Stimulated activated CD8-positive, alpha-beta memory T cell treated with anti-CD3 and anti-CD28 coated beads, Interleukin-12 subunit alpha, Interleukin-12 subunit beta, amount 100 ng/mL, for 1 hour (primary cell): ENCODE data around the gene INIP.
"Not testable (repeated sequence)": the region's sequence is repeated elsewhere in the genome, so short reads cannot be mapped to it uniquely, and the experiment has no call there.

Source experiments
- DNase-seq: peaks from one replicate; pipeline ENCODE4 v3.0.0-alpha.2; 2020; ENCODE audit warnings: low read depth

The INIP gene

DNA sequence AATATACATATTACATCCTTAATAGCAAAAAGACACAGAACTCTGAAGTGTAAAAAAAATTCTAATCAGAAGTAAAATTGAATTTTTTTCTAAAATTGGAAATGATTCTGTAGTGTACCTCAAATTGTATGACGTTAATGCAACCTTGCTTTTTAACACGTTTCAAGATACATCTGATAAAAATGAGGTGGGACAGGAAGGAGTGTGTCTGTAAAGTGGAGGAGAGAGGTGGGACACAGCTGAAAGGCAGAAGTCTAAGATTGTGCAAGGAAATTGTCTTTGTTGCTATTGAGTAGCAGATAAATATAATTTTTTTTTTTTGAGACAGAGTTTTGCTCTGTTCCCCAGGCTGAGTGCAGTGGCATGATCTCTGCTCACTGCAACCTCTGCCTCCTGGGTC lies 17.0 kb upstream of the INIP start:
- no peak for DNase-seq

DNA sequence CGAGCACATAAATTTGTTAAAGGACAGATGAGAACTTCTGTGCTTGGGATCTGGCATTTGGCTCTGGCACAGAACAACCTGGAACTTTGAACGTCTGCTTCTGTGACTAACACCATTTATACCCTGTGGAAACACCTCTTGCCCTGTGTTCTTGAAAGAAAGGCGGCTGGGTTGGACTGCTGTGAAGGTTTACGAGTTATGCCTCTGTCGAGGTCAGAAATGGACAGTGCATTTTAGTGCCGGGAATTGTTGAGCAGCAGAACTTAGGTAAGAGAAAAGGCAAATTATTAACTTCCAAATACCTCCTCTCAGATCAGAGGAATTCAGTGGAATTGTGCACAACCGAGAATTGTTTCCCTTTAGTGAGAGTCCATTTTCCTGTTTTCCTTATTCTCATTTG lies 14.1 kb upstream of the INIP start:
- no peak for DNase-seq

DNA sequence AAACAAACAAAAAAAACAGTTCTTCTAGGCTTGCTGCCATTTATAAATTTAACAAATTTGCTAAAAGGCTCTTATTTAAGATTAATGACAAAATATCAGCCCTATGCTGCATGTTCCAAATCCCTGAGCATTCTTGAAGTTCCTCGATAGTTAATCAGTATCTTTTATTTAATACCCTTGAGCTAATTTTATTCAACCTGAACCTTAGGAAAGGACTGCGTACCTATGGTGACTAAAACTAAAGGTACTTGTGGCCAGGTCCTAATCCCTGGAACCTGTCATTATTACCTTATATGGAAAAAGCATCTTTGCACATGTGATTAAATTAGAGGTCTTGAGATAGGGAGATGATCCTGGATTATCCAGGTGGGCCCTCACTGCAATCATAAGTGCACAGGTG lies 10.5 kb upstream of the INIP start:
- DNase-seq = no peak

DNA sequence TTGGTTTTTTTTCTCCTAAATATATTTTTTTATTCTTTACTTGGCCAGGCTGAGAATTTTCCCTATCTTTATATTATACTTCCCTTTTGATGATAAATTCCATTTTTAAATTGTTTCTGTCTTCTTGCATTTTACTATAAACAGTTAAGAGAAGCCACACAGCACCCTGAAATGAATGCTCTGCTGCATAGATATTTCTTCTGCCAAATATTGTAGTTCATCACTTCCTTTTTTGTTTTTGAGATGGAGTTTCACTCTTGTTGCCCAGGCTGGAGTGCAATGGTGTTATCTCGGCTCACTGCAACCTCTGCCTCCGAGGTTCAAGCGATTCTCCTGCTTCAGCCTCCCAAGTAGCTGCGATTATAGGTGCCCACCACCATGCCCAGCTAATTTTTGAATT lies 8.5 kb upstream of the INIP start:
- no peak for DNase-seq

DNA sequence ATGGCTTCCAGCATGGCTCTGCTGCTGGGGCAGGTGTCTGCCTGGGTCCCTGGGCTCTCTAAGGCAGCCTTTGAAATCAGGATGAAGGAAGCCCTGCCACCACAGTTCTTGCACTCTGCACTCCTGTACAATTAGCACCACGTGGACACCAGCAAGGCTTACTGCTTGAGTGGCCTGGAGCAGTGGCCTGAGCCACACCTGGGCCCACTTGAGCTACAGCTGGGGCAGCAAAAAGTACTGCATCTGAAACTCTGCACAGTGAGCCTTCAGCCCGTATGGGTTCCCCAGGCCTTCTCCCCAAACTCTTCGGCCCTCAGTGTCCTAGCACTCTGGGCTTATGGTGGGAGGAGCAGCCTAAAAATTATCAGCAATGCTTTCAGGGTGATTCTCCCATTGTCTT lies 8.0 kb upstream of the INIP start:
- DNase-seq = no peak

DNA sequence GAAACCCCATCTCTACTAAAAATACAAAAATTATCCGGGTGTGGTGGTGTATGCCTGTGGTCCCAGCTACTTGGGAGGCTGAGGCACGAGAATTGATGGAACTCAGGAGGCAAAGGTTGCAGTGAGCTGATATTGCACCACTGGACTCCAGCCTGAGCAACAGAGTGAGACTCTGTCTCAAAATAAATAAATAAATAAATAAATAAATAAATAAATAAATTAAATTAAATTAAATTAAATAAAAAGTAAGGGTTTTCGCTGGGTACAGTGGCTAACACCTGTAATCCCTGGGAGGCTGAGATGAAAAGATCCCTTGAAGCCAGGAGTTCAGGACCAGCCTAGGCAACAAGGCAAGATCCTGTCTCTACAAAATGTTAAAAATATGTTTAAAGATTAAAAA lies 4.8 kb upstream of the INIP start:
- DNase-seq = not testable (repeated sequence)

DNA sequence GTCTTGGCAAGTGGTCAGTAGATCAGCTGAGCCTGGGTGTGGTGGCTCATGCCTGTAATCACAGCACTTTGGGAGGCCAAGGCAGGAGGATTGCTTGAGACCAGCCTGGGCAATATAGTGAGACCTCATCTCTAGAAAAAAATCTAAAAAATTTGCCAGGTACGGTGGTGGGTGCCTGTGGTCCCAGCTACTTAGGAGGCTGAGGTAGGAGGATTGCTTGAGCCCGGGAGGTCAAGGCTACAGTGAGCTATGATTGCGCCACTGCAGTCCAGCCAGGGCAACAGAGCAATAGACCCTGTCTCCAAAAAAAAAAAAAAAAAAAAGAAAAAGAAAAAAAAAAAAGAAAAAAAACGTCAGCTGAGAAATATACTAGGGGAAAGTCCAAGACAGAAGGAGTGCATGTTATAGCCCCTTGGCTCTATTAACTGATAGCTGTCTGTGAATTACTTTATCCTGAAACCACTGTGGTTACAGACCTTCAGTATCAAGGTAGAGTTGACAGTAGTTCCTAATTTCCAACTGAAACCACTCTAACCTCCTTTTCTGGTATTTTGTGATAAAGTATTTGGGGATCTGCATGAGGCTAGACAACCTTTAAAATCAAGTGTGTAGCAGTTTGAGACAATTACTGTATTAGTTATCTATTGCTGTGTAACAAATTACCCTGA lies 2.3 kb upstream of the INIP start:
- DNase-seq = no peak

DNA sequence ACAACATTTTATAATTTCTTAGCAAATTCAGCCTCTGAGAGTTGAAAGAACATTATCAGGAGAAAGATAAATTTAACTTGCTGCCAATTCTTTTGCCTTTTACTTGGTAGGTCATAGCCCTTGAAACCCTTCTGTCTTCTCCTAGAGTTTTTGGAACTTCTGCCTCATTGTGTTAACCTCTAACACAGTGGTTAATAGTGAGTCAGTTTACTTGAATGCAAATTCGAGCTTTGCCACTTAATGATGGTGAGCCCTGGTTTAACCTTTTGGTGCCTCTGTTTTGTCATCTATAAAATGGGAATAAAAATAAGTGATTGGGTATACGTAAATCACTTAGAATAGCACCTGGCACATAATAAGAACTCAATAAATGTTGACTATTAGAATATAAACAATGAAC lies 1.8 kb upstream of the INIP start:
- no peak for DNase-seq

DNA sequence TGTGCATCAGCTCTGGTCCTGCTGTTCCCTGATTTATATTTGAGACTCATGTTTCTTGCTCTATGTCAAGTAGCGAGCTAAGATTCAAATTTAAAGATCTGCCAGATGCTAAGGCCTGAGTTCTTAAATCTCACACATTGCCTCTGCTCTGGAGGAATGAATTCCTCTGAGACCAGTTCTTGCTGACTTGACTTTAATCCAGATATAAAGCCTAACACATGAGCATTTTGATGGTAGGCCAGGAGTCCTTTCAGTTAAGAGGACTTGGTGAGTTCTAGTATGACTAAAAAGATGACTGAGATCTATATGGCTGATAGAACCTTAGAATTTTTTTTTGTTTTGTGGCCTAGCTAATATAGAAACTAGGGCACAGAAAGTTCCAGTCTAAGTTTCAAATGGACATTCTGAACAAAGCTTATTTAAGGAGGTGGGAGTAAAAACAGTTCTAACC lies 1.3 kb upstream of the INIP start:
- DNase-seq = no peak

DNA sequence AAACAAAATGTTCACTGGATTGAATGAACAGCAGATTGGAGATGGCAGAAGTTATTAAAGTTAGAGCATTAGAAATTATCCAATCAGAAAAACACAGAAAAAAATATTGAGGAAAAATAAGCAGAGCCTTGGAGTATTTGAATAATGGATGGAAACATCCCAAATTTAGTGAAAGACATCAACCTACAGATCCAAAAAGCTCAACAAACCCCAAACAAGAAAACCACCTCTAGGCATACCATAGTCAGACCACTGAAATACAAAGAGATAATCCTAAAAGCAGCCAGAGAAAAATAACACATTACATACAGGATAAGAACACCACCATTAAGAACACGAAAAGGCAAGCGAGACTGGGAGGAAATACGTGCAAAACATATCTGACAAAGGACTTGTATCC lies 5.2 kb downstream of the INIP start:
- no peak for DNase-seq

DNA sequence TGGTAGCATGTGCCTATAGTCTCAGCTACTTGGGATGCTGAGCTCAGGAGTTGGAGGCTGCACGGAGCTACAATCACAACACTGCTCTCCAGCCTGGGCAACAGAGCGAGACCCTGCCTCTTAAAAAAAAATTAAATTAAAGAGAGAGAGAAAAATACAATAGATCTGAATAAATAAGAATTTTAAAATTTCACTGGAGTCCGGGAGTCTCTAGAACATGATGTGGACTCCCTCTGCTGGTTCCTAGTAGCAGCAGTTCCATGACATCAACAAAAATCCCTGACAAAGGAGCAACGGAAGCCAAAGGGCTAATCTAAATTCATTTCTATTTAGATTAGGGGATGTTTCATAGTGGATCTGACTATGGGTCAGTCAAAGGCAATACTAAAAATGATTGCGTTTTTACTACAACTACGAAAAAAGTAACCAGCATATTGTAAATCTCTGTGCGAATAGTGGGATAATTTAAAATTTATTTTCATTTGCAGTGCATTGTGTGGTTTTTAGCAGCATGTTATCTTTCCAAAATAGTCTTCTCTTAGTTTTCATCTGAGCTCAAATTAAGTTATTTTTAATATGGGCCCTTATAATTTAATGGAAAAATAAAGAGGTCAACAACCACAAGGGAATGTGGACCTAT lies 6.7 kb downstream of the INIP start:
- no peak for DNase-seq

DNA sequence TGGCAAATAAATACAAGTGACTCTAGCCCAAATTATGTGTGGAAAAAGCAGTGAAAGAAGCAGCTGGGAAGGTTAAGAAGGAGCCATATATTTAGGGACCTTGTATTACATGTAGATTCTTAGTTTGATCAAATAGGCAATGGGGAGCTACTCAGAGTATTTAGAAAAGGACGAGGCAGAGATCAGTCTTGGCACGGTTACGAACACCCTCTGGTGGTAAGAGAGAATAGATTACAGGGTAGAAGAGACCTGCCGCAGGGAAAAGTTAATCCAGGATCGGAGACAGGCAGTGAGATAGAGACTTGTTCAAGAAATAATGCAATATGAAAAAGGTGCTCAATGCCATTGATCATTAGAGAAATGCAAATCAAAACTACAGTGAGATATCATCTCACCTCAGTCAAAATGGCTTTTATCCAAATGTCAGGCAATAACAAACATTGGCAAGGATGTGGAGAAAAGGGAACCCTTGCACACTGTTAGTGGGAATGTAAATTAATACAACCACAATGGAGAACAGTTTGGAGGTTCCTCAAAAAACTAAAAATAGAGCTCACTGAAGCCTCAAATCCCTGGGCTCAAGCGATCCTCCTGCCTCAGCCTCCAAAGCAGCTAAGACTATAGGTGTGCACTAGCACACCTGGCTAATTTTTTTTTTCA lies 12.0 kb downstream of the INIP start:
- DNase-seq = no peak

DNA sequence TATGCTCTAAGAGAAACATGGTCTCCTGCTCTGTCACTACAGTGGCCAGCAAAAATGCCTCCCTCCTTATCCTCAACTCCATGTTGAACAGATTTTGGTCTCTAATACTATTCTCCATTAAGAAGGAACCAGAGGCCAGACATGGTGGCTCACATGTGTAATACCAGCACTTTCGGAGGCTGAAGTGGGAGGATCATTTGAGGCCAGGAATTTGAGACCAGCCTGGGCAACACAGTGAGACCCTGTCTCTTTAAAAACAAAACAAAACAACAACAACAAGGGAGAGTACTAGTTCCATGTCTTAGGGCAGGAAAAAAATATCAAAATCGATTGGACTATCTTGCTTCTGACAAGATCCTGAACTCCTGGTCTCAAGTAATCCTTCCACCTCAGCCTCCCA lies 14.6 kb downstream of the INIP start:
- DNase-seq = no peak

DNA sequence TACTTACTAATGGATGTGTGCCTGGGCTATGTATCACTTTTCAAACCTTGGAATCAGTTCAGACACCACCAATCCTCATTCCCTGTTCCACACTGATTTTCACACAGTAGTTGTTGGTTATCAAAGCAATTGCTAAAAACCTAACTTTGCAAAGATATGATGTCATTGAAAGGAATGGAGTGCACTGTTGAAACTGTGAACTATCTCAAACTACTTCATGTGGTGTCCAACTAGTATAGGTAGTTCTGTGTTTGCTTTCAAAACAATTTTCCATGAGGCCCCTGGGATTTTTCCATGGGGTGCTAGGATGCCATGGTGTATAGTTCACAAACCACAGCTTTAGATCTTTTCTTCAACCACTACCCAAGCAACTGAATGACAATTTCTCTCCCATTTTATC lies 17.8 kb downstream of the INIP start:
- DNase-seq = no peak

DNA sequence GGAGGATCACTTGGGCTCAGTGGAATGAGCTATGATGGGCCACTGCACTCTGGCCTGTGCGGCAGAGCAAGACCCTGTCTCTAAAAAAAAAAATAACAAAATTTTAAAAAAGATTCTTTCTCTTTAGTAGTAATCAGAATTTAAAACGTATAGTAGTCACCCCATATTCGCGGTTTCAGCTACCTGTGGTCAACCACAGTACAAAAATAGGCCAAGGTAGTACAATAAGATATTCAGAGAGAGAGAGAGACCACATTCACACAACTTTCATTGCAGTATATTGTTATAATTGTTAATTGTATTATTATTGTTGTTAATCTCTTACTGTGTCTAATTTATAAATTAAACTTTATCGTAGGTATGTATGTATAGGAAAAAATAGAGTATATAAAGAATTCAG lies 18.7 kb downstream of the INIP start:
- DNase-seq = no peak

DNA sequence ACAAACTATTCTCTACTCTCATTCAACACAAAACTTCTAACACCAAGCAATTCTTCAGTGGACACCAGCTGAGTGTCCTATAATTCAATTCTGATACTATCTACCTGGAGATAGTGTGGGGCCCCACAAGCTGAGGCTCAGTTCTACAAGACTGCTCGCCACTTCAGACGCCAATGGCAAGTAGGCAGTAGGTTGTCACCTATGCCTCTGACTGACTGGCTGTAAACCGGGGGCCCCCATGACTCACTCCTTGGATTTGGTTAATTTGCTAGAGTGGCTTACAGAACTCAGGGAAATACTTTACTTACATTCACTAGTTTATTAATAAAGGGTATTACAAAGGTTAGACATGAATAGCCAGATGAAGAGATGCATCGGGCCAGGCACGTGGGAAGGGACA lies 21.5 kb downstream of the INIP start:
- DNase-seq = no peak

DNA sequence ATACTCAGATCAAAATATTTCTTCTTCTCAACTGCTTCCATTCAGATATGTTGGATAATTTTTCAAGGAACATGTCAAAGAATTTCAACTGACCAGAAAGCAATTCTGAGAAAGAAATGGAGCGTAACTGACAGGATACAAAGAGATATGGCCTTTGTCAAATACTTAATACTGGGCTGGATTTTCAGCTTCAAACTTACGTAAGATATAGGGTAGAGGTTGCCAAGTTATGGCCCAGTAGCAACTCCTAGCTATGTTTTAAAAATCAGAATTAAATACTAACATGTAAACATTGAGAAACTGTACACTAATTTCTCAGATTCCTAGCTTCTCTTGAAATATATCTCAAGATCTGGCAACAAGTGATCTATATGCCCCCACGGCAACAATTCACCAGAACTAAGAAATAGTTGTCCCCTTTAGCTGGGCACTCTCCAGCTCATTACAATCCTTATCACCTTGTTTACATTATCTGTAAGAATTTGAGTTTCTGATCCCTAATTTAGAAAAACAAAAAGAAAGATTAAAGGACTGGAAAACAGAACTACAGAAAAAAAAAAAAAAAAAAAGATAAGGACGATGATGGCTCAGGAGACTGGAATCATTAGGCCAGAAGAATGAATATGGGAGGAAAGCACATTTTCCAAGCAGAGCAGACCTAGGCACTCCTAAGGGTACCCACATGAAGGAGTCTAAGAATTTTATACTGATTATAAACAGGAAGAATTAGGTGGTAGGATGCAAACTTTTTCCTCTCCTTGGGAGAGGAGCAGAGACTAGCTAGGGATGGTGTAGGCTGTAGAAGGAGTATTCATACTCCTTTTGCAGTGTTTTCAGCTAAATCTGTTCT lies 23.0 kb downstream of the INIP start:
- DNase-seq = no peak

DNA sequence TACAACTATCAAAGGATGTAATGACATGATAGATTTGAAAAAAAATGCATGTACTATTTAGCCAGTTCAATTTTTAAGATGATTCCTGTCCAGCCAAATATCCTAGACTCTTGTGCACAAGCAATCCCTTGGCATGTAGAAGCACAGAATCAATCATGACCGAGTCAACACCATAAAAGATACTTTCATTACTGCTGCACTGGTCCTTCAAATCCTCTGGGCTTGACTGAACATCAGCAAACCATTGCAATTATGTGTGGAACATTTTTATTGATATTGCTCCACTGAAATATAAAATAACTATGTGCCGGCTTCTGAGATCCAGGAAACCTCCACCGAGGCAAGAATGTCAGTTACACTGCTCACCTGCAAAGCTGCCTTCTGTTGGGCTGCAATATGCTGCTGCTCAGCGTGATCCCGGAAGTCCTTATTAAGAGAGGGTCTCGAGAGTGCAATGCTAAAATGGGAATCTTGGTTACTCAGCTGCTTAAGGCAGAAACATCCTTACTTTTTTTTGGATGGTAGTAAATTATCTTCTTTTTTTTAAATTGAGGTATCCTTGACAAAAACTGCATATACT lies 28.7 kb downstream of the INIP start:
- no peak for DNase-seq

DNA sequence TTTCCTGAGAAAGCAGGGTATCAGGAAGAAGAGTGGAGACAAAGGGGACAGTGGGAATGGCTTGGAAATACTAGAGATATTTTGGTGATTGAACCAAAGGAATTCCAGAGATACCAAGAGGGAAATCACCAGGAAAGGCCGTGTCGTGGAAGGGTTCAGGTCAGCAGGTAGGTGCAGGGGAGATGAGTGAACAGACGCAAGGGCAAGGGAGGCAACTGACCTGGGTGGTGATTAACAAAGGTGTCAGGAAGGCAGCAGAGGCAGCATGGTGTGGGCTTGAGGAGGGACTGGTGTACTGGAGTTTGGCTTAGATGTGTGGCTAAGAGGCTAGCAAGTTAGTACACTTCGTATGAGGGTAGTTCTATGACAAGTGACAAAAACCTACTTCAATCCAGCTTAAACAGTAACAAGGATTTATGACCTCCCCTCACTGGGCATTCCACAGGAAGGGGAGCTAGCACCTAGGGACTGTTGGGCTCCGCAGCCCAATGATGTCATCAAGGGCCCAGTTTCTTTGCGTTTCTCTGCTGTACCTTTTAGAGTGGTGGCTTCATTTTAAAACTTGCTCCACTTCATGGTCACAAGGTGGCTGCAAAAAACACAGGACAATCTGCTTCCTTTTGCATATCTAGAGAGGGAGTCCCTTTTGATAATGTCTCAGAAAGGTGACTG lies 37.0 kb downstream of the INIP start:
- DNase-seq = no peak

DNA sequence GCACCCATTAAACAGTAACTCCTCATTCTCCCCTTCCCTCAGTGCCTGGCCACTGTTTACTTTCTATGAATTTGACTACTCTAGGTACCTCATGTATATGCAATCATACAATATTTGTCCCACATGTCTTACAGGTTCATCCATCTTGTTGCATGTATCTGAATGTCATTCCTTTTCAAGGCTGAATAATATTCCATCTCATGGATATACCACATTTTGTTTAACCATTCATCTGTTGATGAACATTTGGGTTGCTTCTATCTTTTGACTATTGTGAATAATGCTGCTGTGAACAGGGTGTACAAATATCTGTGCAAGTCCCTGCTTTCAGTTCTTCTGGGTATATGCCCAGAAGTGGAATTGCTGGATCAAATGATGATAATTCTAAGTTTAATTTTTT lies 40.9 kb downstream of the INIP start:
- no peak for DNase-seq

DNA sequence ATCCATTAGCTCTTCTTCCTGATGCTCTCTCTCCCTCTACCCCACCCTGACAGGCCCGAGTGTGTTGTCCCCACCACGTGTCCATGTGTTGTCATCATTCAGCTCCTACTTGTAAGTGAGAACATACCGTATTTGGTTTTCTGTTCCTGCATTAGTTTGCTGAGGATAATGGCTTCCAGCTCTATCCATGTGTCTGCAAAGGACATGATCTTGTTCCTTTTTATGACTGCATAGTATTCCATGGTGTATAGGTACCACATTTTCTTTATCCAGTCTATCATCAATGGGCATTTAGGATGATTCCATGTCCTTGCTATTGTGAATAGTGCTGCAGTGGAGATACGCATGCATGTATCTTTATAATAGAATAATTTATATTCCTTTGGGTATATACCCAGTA lies 44.7 kb downstream of the INIP start:
- DNase-seq = not testable (repeated sequence)
